Keratinocyte (primary cell): ENCODE data around the gene TAF1B. TPM values are rescaled to one million over a fixed set of nuclear protein-coding genes. Genes with fewer than 3 reads are reported as not detected.

Source experiments
- DNase-seq: peaks from one replicate; pipeline ENCODE4 v3.0.0-alpha.2; 2011; ENCODE audit warnings: low read depth, missing footprints, low spot score
- FAIRE-seq: peaks from 2 replicates; lab custom pipeline; 2011; peaks lifted over from hg19 to GRCh38; lab: Jason Lieb, UNC
- H2AFZ ChIP-seq: 2 replicates; pipeline ENCODE4 v1.6.0; 2012; ENCODE audit warnings: low read length, control low read depth, inconsistent platforms; ENCODE audit not compliant: control insufficient read depth
- H3K27ac ChIP-seq: 2 replicates; pipeline ENCODE4 v1.5.1; 2011; ENCODE audit warnings: low read length; ENCODE audit not compliant: control insufficient read depth, insufficient read depth
- H3K27me3 ChIP-seq: 3 replicates; pipeline ENCODE4 v1.6.0; 2011; ENCODE audit warnings: low read length; ENCODE audit not compliant: control insufficient read depth, insufficient read depth; ENCODE audit errors: extremely low read depth
- H3K36me3 ChIP-seq, 2 experiments: 2 replicates in 1 of 2; 3 replicates in 1 of 2; pipeline ENCODE4 v1.5.1; 2011; ENCODE audit warnings: low read length in 2 of 2, mild to moderate bottlenecking in 1 of 2; ENCODE audit not compliant: control insufficient read depth in 2 of 2, insufficient read depth in 2 of 2; ENCODE audit errors: extremely low read depth in 1 of 2
- H3K4me1 ChIP-seq: 3 replicates; pipeline ENCODE4 v1.5.1; 2011; ENCODE audit warnings: low read length; ENCODE audit not compliant: control insufficient read depth, insufficient read depth; ENCODE audit errors: extremely low read depth
- H3K4me2 ChIP-seq: 3 replicates; pipeline ENCODE4 v1.6.0; 2011; ENCODE audit warnings: low read depth, low read length; ENCODE audit not compliant: control insufficient read depth, insufficient read depth; ENCODE audit errors: extremely low read depth
- H3K4me3 ChIP-seq, 3 experiments: fragments of 200-600 bp in 1 of 3; sonication (generic) in 1 of 3; 2 replicates in 2 of 3; 3 replicates in 1 of 3; pipeline ENCODE4 v1.5.1; 2011 to 2016; ENCODE audit warnings: low read length in 3 of 3, mild to moderate bottlenecking in 3 of 3, control low read depth in 2 of 3, inconsistent platforms in 1 of 3, low read depth in 1 of 3, mixed read lengths in 1 of 3, mixed run types in 1 of 3, moderate library complexity in 1 of 3; ENCODE audit not compliant: control insufficient read depth in 2 of 3, insufficient read depth in 2 of 3; ENCODE audit errors: extremely low read depth in 1 of 3
- H3K79me2 ChIP-seq: 2 replicates; pipeline ENCODE4 v1.6.0; 2012; ENCODE audit warnings: low read length; ENCODE audit not compliant: control insufficient read depth, insufficient read depth
- H3K9ac ChIP-seq: 3 replicates; pipeline ENCODE4 v1.6.0; 2011; ENCODE audit warnings: low read length; ENCODE audit not compliant: control insufficient read depth, insufficient read depth; ENCODE audit errors: extremely low read depth
- H3K9me1 ChIP-seq: 3 replicates; pipeline ENCODE4 v1.6.0; 2011; ENCODE audit warnings: low read length; ENCODE audit not compliant: control insufficient read depth, insufficient read depth; ENCODE audit errors: extremely low read depth
- H3K9me3 ChIP-seq: 2 replicates; pipeline ENCODE4 v1.5.1; 2012; ENCODE audit warnings: low read depth, low read length; ENCODE audit not compliant: control insufficient read depth
- H4K20me1 ChIP-seq: 3 replicates; pipeline ENCODE4 v1.6.0; 2011; ENCODE audit warnings: low read length; ENCODE audit not compliant: control insufficient read depth, insufficient read depth; ENCODE audit errors: extremely low read depth
- CTCF ChIP-seq, 3 experiments: IDR thresholded peaks in 1 of 3; conservative IDR thresholded peaks in 1 of 3; optimal IDR thresholded peaks in 1 of 3; 2 replicates in 2 of 3; 3 replicates in 1 of 3; pipeline versions ENCODE3 to v1.5.1; 2011; ENCODE audit warnings: low read length in 3 of 3, mild to moderate bottlenecking in 3 of 3, moderate library complexity in 2 of 3, control low read depth in 1 of 3, inconsistent platforms in 1 of 3; ENCODE audit not compliant: insufficient read depth in 2 of 3; ENCODE audit errors: extremely low read depth in 1 of 3
- EZH2 ChIP-seq: IDR thresholded peaks from one replicate; pipeline ENCODE4 v1.6.1; 2012; ENCODE audit warnings: inconsistent platforms, mild to moderate bottlenecking, low read length, moderate library complexity
- dilution Hi-C: fragments of 300-500 bp; cut with MboI; formaldehyde crosslinking; loops from one replicate; pipeline ENCODE4 v1.7.0; 2020; ENCODE audit warnings: low sequenced_read_pairs; ENCODE audit not compliant: extremely low pct_ligation_motif_present
- polyA plus RNA-seq, 5 experiments: library from polyadenylated mRNA; depleted of rRNA in 3 of 5; stranded (reverse) in 3 of 5; stranded (forward) in 1 of 5; unstranded in 1 of 5; fragments of >200 nt; gene quantifications; 1 replicate in 1 of 5; 2 replicates in 3 of 5; 3 replicates in 1 of 5; pipeline versions ENCODE4 v1.2.1 to v1.2.3, GENCODE V29; 2011 to 2012; ENCODE audit warnings: missing spikeins in 2 of 5, low read depth in 1 of 5, low replicate concordance in 1 of 5

TAF1B gene
- polyA plus RNA-seq, 1 donor (not counting 4 experiments of a cell fraction or from before 2014, with no cell fraction given), result 16.5 TPM

- dilution Hi-C loops, result no loop called here
- H3K9me1 ChIP-seq, result no peaks in the 10 kb centered on the region
- H3K4me3 ChIP-seq, result no peak overlapping the region
- H2AFZ ChIP-seq, result no peak overlapping the region
- FAIRE-seq, result no peak
- H3K4me2 ChIP-seq, result no peak overlapping the region
- no peaks in the 10 kb centered on the region for H4K20me1 ChIP-seq
- peaks cover 42% of the 10 kb centered on the region for H3K4me1 ChIP-seq
- H3K79me2 ChIP-seq, result no peaks in the 10 kb centered on the region
- no peak overlapping the region for H3K9ac ChIP-seq
- H3K36me3 ChIP-seq, result no peaks in the 10 kb centered on the region
- H3K27me3 ChIP-seq, result no peaks in the 10 kb centered on the region
- H3K9me3 ChIP-seq, result no peaks in the 10 kb centered on the region
- no peak overlapping the region for H3K27ac ChIP-seq
- TF ChIP-seq CTCF (optimal IDR thresholded peaks at IDR 0.05 in 1 of 3, IDR thresholded peaks at IDR 0.05 in 1 of 3, conservative IDR thresholded peaks at IDR 0.05 in 1 of 3; ENCODE audit: extremely low read depth in 1 of 3, insufficient read depth in 2 of 3, low read length in 3 of 3) (no peak), EZH2 (no peak)
- DNase-seq, result no peak
Measured at GRCh38 chr2:9806656-9807055, 36.6 kb upstream of the TAF1B start.

GRCh38 chr2:9807056-9807455 is 36.2 kb upstream of the TAF1B start:
- H3K9ac ChIP-seq, result no peak overlapping the region
- H3K27ac ChIP-seq, result no peak overlapping the region
- FAIRE-seq (no peak), DNase-seq (no peak)
- no peak overlapping the region for H2AFZ ChIP-seq
- H3K4me3 ChIP-seq, result no peak overlapping the region
- no peak for TF ChIP-seq CTCF (optimal IDR thresholded peaks at IDR 0.05 in 1 of 3, IDR thresholded peaks at IDR 0.05 in 1 of 3, conservative IDR thresholded peaks at IDR 0.05 in 1 of 3; ENCODE audit: extremely low read depth in 1 of 3, insufficient read depth in 2 of 3, low read length in 3 of 3)
- no peak for TF ChIP-seq EZH2
- no peaks in the 10 kb centered on the region for H3K9me1 ChIP-seq
- no peak overlapping the region for H3K4me2 ChIP-seq
- H4K20me1 ChIP-seq, result no peaks in the 10 kb centered on the region
- no peaks in the 10 kb centered on the region for H3K36me3 ChIP-seq
- no peaks in the 10 kb centered on the region for H3K27me3 ChIP-seq
- H3K4me1 ChIP-seq, result peaks cover 46% of the 10 kb centered on the region
- H3K9me3 ChIP-seq, result no peaks in the 10 kb centered on the region
- no peaks in the 10 kb centered on the region for H3K79me2 ChIP-seq
- dilution Hi-C loops, result no loop called here
